ENCODE measurements around the gene MTMR2. TPM values are rescaled to one million over a fixed set of nuclear protein-coding genes. Genes with fewer than 3 reads are reported as not detected.

Gene MTMR2
- total and polyA plus RNA-seq, 2 experiments from 2014 or later = 26.6 to 52.6 TPM

DNA sequence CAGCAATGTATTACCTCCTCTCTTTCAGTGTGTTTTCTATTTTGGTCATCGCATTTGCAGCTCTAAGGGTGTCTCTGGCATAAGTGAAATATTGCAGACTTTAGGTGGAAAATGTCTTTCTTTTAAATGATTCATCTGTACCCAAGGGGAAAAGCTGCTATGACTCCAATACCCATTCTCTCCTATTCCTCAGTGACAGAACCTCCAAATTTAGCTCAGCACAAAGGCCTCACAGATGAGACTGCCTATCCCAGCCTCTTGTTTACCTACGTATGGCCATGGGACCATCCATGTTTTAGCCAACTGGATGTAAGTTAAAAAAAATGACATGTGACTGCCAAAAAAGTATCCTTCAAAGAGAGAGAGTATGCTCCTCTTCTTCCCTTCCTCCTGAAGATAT is 7.9 kb downstream of the MTMR2 start:
- H3K4me3 Mint-ChIP-seq = no peak overlapping the region
- Histone ChIP-seq H3F3A (replicated peaks; ENCODE audit: low read depth) (no peaks in the 10 kb centered on the region), H3K36me3 (ENCODE audit: insufficient read depth) (no peaks in the 10 kb centered on the region), H3K27me3 (ENCODE audit: insufficient read depth) (no peaks in the 10 kb centered on the region), H4K20me1 (replicated peaks; ENCODE audit: insufficient read depth) (peaks cover 3% of the 10 kb centered on the region; the same call in 1 of the 2 replicates), H2AFZ (no peak overlapping the region), H3K79me2 (replicated peaks; ENCODE audit: insufficient read depth) (peaks cover 88% of the 10 kb centered on the region), H3K9me2 (ENCODE audit: insufficient read depth) (no peaks in the 10 kb centered on the region), H3K27ac (ENCODE audit: low read depth) (no peak overlapping the region), H3K4me3 (no peak overlapping the region), H3K4me1 (ENCODE audit: insufficient read depth) (peaks cover 13% of the 10 kb centered on the region), H3K4me2 (no peak overlapping the region)
- H3K9me3 Mint-ChIP-seq = no peaks in the 10 kb centered on the region
- TF ChIP-seq CREB1 (CRISPR knock-in tag; IDR thresholded peaks at IDR 0.05; ENCODE audit: low read depth) (no peak), NANOG (IDR thresholded peaks at IDR 0.05; ENCODE audit: borderline replicate concordance) (no peak), EZH2 (IDR thresholded peaks at IDR 0.05; ENCODE audit: low read depth, unreplicated experiment) (no peak), JUNB (IDR thresholded peaks at IDR 0.05; ENCODE audit: unreplicated experiment) (no peak), ZNF331 (CRISPR knock-in tag; IDR thresholded peaks at IDR 0.05; ENCODE audit: low read depth) (no peak), ZNF114 (CRISPR knock-in tag; IDR thresholded peaks at IDR 0.05) (no peak), STAT1 (IDR thresholded peaks at IDR 0.05; ENCODE audit: unreplicated experiment) (no peak), POLR2AphosphoS5 (IDR thresholded peaks at IDR 0.05; ENCODE audit: low read depth) (no peak), EZH2phosphoT487 (IDR thresholded peaks at IDR 0.05; ENCODE audit: unreplicated experiment) (no peak)
- TF ChIP-seq, protein P1, sequence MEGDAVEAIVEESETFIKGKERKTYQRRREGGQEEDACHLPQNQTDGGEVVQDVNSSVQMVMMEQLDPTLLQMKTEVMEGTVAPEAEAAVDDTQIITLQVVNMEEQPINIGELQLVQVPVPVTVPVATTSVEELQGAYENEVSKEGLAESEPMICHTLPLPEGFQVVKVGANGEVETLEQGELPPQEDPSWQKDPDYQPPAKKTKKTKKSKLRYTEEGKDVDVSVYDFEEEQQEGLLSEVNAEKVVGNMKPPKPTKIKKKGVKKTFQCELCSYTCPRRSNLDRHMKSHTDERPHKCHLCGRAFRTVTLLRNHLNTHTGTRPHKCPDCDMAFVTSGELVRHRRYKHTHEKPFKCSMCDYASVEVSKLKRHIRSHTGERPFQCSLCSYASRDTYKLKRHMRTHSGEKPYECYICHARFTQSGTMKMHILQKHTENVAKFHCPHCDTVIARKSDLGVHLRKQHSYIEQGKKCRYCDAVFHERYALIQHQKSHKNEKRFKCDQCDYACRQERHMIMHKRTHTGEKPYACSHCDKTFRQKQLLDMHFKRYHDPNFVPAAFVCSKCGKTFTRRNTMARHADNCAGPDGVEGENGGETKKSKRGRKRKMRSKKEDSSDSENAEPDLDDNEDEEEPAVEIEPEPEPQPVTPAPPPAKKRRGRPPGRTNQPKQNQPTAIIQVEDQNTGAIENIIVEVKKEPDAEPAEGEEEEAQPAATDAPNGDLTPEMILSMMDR (conservative IDR thresholded peaks at IDR 0.05; ENCODE audit: low read depth in 2 of 2) = no peak
- TF ChIP-seq, protein P2, sequence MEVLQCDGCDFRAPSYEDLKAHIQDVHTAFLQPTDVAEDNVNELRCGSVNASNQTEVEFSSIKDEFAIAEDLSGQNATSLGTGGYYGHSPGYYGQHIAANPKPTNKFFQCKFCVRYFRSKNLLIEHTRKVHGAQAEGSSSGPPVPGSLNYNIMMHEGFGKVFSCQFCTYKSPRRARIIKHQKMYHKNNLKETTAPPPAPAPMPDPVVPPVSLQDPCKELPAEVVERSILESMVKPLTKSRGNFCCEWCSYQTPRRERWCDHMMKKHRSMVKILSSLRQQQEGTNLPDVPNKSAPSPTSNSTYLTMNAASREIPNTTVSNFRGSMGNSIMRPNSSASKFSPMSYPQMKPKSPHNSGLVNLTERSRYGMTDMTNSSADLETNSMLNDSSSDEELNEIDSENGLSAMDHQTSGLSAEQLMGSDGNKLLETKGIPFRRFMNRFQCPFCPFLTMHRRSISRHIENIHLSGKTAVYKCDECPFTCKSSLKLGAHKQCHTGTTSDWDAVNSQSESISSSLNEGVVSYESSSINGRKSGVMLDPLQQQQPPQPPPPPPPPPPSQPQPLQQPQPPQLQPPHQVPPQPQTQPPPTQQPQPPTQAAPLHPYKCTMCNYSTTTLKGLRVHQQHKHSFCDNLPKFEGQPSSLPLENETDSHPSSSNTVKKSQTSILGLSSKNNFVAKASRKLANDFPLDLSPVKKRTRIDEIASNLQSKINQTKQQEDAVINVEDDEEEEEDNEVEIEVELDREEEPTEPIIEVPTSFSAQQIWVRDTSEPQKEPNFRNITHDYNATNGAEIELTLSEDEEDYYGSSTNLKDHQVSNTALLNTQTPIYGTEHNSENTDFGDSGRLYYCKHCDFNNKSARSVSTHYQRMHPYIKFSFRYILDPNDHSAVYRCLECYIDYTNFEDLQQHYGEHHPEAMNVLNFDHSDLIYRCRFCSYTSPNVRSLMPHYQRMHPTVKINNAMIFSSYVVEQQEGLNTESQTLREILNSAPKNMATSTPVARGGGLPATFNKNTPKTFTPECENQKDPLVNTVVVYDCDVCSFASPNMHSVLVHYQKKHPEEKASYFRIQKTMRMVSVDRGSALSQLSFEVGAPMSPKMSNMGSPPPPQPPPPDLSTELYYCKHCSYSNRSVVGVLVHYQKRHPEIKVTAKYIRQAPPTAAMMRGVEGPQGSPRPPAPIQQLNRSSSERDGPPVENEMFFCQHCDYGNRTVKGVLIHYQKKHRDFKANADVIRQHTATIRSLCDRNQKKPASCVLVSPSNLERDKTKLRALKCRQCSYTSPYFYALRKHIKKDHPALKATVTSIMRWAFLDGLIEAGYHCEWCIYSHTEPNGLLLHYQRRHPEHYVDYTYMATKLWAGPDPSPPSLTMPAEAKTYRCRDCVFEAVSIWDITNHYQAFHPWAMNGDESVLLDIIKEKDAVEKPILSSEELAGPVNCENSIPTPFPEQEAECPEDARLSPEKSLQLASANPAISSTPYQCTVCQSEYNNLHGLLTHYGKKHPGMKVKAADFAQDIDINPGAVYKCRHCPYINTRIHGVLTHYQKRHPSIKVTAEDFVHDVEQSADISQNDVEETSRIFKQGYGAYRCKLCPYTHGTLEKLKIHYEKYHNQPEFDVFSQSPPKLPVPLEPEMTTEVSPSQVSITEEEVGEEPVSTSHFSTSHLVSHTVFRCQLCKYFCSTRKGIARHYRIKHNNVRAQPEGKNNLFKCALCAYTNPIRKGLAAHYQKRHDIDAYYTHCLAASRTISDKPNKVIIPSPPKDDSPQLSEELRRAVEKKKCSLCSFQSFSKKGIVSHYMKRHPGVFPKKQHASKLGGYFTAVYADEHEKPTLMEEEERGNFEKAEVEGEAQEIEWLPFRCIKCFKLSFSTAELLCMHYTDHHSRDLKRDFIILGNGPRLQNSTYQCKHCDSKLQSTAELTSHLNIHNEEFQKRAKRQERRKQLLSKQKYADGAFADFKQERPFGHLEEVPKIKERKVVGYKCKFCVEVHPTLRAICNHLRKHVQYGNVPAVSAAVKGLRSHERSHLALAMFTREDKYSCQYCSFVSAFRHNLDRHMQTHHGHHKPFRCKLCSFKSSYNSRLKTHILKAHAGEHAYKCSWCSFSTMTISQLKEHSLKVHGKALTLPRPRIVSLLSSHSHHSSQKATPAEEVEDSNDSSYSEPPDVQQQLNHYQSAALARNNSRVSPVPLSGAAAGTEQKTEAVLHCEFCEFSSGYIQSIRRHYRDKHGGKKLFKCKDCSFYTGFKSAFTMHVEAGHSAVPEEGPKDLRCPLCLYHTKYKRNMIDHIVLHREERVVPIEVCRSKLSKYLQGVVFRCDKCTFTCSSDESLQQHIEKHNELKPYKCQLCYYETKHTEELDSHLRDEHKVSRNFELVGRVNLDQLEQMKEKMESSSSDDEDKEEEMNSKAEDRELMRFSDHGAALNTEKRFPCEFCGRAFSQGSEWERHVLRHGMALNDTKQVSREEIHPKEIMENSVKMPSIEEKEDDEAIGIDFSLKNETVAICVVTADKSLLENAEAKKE (CRISPR knock-in tag; IDR thresholded peaks at IDR 0.05) = no peak
- TF ChIP-seq, protein P3, sequence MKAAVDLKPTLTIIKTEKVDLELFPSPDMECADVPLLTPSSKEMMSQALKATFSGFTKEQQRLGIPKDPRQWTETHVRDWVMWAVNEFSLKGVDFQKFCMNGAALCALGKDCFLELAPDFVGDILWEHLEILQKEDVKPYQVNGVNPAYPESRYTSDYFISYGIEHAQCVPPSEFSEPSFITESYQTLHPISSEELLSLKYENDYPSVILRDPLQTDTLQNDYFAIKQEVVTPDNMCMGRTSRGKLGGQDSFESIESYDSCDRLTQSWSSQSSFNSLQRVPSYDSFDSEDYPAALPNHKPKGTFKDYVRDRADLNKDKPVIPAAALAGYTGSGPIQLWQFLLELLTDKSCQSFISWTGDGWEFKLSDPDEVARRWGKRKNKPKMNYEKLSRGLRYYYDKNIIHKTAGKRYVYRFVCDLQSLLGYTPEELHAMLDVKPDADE (IDR thresholded peaks at IDR 0.05) = no peak
- TF ChIP-seq, protein P4, sequence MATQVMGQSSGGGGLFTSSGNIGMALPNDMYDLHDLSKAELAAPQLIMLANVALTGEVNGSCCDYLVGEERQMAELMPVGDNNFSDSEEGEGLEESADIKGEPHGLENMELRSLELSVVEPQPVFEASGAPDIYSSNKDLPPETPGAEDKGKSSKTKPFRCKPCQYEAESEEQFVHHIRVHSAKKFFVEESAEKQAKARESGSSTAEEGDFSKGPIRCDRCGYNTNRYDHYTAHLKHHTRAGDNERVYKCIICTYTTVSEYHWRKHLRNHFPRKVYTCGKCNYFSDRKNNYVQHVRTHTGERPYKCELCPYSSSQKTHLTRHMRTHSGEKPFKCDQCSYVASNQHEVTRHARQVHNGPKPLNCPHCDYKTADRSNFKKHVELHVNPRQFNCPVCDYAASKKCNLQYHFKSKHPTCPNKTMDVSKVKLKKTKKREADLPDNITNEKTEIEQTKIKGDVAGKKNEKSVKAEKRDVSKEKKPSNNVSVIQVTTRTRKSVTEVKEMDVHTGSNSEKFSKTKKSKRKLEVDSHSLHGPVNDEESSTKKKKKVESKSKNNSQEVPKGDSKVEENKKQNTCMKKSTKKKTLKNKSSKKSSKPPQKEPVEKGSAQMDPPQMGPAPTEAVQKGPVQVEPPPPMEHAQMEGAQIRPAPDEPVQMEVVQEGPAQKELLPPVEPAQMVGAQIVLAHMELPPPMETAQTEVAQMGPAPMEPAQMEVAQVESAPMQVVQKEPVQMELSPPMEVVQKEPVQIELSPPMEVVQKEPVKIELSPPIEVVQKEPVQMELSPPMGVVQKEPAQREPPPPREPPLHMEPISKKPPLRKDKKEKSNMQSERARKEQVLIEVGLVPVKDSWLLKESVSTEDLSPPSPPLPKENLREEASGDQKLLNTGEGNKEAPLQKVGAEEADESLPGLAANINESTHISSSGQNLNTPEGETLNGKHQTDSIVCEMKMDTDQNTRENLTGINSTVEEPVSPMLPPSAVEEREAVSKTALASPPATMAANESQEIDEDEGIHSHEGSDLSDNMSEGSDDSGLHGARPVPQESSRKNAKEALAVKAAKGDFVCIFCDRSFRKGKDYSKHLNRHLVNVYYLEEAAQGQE (IDR thresholded peaks at IDR 0.05; ENCODE audit: unreplicated experiment) = no peak
- DNase-seq (ENCODE audit: low spot score) (no peak), ATAC-seq (no peak)
- no peak overlapping the region for H3K27ac Mint-ChIP-seq
- no peaks in the 10 kb centered on the region for H3K36me3 Mint-ChIP-seq (ENCODE audit: low read depth)
- H3K27me3 Mint-ChIP-seq (ENCODE audit: insufficient read depth, low read depth, poor library complexity) = no peaks in the 10 kb centered on the region
- peaks cover 16% of the 10 kb centered on the region for H3K4me1 Mint-ChIP-seq

Measured in GM23338 (cell line).